CD4-positive, alpha-beta T cell treated with Interleukin-6 for 4 hours (primary cell): Measurements from ENCODE around the gene SLC35D2.
"Not testable (repeated sequence)": the region's sequence is repeated elsewhere in the genome, so short reads cannot be mapped to it uniquely, and the experiment has no call there.

ENCODE experiments used
- DNase-seq: peaks from one replicate; pipeline ENCODE4 v3.0.0-alpha.2; 2020; ENCODE audit warnings: mixed read lengths

Gene SLC35D2

GRCh38 chr9:96399325-96399633 is 15.8 kb upstream of the SLC35D2 start:
- no peak for DNase-seq

GRCh38 chr9:96398582-96399324 is 15.2 kb upstream of the SLC35D2 start:
- DNase-seq, result peak; percentile 42

GRCh38 chr9:96395964-96396363 is 12.5 kb upstream of the SLC35D2 start:
- no peak for DNase-seq

GRCh38 chr9:96394832-96395496 is 11.5 kb upstream of the SLC35D2 start:
- DNase-seq, result no peak

GRCh38 chr9:96392263-96392662 is 8.8 kb upstream of the SLC35D2 start:
- no peak for DNase-seq

DNA sequence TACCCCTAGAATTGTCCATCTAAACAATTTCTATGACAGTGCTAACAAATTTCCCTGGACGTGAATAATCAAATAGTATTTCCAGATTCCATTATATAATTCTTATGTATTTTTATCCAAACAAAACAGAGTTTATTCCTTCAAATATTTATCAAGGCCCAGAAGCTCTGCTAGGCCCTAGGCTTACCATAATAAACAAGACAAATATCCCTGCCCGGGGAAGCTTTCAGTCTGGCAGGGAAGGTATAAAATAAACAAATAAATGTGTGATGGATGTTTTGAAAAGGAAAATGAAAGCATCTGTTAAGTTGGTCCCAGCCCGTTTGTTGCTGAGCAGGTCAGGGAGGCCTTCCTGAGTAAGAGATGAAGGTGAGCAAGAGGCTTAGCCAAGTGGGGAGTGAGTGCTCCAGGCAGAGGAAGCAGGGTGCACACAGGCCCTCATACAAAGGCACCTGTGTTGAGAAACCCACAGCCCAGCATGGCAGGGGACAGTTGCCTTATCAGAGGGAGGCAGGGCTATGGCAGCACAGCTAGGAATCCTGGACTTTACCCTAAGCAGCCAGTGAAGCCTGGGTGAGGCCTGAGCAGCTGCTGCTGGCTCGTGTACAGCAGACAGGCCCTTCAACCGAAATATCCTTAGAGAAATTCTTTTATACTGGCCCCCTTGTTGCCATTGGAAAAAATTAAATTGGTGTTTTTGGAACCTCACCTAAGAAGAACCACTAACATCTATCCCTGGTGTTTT is 7.7 kb upstream of the SLC35D2 start:
- DNase-seq, result peak; percentile 17

GRCh38 chr9:96388144-96388543 is 4.6 kb upstream of the SLC35D2 start:
- DNase-seq, result no peak

DNA sequence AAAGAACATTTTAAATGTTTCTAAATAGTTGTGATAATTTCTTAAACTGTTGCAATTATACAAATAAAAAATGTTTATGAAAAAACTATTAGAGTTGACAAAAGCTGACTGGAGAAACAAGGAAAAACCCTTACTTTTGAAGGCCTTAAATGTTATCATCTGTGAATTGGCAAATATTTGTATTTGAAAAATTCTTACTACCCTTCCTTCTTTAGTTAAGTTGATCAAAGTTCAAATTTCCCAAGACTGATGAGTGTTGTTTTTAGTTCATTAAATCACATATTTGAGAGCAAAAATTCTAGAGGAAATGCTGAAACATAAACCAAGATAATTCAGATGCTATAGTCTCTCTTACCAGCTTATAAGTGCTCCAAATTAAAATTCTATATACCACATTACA is 2.6 kb upstream of the SLC35D2 start:
- DNase-seq, result no peak

DNA sequence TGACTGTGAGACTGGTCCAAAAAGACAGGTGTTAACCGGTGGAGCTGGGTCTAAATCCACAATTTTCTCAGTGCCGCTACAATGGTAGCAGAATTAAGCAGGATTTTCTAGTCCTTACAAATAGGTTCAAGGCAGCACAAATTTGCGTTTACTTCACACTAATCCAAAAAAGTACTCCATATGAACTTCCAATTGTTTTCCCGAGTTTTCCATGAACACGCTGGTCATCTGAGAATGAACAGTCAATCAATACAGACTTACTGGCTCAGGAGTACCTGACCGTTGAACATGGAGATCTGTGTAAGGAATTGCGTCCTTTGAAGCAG is 709 bp downstream of the SLC35D2 start:
- DNase-seq, result no peak

DNA sequence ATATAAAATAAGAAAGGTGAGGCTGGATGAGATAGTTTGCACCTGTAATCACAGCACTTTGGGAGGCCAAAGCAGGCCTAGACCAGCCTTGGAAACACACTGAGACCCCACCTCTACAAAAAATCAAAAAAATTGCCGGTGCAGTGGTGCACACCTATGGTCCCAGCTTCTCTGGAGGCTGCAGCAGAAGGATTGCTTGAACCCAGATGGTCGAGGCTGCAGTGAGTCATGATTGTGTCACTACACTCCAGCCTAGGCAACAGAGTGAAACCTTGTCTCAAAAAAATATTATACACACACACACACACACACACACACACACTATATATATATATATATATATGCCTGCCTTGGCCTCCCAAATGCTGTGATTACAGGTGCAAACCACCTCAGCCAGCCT is 1.3 kb downstream of the SLC35D2 start:
- DNase-seq, result peak; percentile 24

GRCh38 chr9:96381696-96382095 is 1.8 kb downstream of the SLC35D2 start:
- DNase-seq, result no peak

- DNase-seq, result no peak
These were observed 2.4 kb downstream of the SLC35D2 start for GRCh38 chr9:96381125-96381524.

- DNase-seq, result no peak
These were observed 4.0 kb downstream of the SLC35D2 start for GRCh38 chr9:96379461-96379860.

DNA sequence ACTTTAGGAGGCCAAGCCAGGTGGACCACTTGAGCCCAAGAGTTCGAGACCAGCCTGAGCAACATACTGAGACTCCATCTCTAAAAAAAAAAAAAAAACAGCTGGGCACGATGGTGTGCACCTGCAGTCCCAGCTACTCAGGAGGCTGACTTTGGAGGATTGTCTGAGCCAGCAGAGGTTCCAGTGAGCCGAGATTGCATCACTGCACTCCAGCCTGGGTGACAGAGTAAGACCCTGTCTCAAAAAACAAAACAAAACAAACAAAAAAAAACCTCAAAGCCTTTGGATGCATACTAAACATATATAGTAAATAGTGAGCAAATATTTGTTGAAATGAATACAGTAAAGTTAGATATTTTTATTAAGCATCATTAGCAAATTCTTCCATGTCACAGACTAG is 5.3 kb downstream of the SLC35D2 start:
- DNase-seq, result no peak

DNA sequence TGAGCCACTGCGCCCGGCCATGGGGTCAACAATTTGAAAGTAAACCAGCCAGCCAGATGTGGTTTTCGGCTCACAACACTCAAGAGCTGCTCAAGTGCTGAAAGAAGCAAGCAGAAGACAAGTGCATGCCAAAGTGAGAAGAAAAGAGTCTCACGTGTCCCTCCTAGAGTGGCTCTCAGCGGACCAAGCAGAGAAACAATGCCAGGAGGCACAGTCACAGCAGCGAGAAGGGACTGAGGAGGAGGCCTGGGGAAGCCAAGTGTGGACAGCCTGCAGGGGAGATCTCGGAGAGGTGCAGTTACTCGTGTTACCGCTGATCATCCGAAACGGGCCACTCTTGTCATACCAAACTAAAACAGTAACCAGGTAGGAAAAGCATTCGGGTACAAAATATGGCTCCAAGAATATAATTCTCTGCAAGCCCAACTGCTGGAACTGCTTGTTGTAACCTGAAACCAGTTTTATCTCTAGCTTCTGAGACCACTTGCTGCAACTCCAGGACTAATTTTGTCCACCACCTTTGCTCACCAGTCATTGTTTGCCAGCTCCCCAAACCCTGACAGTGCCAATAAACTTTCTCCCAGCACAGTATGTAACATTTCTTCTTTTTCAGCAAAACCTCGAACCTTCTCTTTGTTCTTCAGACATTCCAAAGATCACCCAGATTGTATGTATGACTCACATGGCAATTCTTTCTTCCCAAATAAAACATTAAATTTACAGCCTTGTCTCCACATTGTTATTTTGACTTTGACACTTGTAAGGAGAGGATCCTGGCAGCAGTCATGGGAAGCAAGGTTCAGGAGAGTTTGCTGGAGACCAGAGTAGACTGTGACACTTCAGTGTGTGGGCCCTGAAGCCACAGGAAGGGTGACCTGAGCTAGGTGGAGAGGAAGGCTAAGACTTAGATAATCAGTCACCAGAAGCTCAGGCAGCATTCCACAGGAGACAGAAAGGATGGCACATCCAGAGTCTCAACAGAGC is 6.3 kb downstream of the SLC35D2 start:
- no peak for DNase-seq

DNA sequence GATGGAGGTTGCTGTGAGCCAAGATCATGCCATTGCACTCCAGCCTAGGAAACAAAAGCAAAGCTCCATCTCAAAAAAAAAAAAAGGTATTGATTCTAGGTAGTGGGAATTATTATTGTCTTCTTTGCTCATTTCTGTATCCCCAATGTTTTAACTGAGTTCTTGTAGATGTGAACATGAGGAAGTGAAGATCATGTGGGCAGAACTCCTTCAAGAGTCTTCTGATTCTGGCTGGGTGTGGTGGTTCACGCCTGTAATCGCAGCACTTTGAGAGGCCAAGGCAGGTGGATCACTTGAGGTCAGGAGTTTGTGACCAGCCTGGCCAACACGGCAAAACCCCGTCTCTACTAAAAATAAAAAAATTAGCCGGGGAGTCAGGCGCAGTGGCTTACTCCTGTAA is 8.0 kb downstream of the SLC35D2 start:
- DNase-seq, result not testable (repeated sequence)

- DNase-seq, result no peak
These were observed 15.6 kb downstream of the SLC35D2 start for GRCh38 chr9:96367943-96368342.

GRCh38 chr9:96363175-96363967 is 20.1 kb downstream of the SLC35D2 start:
- no peak for DNase-seq

- DNase-seq, result not testable (repeated sequence)
These were observed 21.4 kb downstream of the SLC35D2 start for GRCh38 chr9:96362119-96362518.

DNA sequence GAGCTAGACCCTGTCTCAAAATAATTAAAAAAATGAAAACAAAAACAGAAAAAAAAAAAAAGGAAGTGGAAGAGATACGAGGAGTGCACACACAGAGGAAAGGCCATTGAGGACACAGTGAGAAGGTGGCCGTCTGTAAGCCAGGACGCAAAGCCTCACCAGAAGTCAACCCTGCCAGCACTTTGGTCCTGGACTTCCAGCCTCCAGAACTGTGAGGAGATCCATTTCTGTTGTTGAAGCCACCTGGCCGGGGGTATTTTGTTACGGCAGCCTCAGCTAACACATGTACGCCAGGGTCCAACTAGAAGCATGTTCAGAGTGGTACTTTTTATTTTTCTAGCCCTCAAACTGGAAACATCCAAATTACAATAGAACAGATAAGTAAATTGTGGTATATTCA is 21.8 kb downstream of the SLC35D2 start:
- DNase-seq, result no peak

- no peak for DNase-seq
These were observed 22.5 kb downstream of the SLC35D2 start for GRCh38 chr9:96360976-96361375.

GRCh38 chr9:96360523-96360922 is 23.0 kb downstream of the SLC35D2 start:
- not testable (repeated sequence) for DNase-seq
